DMS 273 (cell line): ENCODE measurements around the gene PTPRN2.

Experiments used
- DNase-seq: peaks from one replicate; lab custom pipeline; 2025; ENCODE audit not compliant: unreplicated experiment; lab: John Stamatoyannopoulos, UW

PTPRN2 gene

DNA sequence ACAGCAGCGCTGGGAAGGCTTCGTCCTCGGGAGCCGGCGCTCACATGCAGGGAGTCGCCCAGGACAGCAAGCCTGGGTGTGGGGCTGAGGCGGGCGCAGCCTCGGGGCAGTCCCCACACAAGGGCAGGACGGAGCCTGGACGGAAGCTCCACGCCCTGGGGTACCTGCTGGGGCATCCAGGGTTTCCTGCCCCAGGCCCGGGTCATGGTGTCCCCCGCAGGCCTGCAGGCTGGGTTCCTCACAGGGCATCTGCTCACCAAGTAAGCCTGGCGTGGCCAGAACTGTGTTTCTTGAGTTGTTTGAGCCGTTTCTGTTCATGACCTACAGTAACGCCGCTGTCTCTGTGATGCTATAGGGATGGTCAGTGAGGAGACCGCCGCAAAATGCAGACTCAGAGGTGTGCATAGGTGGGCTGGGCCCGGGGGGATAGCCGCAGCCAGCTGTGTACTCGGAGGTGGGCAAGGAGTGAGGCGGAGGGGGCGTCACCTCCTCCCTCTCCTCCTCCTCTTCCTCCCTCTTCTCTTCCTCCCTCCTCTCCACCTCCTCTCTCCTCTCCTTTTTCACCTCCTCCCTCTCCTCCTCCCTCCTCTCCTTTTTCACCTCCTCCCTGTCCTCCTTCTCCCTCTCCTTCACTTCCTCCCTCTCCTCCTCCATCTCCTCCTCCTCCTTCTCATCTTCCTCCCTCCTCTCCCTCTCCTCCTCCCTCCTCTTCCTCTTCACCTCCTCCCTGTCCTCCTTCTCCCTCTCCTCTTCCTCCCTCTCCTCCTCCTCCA lies 811.9 kb downstream of the PTPRN2 start:
- no peak for DNase-seq

DNA sequence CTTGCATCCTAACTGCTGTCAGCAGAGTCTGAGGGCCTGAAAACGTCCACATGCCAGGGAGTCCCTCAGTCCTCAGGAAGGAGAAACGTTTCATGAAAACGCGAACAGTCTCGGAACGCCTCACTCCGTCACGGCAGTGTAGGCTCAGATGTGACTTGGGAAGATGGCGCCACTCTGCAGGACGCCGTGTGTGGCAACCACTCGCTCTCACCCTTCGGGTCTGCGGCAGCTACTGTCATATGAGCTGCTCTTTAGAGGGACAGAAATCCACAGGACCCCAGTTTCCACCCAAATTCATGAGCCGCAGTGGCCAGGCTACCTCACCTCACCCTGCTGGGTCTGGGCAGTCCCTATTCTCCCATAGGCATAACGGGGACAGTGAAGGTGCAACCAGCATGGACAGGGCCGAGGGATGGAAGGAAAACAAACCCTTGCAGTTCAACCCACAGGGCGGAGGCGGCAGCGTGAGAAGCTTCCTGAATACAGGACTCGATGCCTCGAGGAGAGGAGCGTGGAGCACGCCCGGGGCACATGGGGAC lies 812.5 kb downstream of the PTPRN2 start:
- no peak for DNase-seq

DNA sequence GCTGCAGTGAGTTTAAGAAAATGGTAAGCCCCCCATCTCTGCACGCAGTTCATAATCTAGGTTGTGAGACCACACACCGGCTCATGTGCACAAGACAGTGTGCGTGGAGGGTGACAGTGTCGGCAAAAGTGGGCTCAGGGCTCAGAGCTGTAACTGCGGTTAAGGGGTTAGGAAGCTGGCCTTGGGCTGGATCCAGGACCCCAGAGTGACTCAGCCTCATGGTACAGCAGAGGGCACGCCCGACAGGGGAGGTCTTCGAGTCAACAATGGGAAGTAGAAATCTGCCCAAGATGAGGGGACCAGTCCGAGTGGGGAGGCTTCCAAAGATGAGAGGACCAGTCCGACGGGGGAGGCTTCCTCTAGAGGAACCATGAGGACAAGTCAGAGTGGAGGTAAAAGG lies 813.1 kb downstream of the PTPRN2 start:
- DNase-seq: no peak

DNA sequence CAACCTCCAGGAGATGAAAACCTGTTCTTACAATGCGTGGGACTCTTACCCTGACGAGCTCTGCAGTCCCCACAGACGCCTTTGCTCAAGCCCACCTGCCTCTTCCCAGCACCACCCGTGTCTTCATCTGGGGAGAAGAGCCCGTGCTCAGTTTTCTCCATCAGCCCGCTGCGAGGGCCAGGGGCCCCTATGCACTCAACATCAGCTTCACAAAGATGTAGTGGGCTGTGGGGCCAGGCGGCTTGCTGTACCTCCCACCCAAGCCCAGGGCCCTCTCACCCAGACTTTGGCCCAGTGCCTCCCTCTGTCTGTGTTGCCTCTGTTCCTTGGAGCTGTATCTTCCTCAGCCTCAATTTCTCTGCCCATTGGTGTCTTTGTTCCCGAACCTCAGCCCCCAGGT lies 814.3 kb downstream of the PTPRN2 start:
- DNase-seq: no peak

DNA sequence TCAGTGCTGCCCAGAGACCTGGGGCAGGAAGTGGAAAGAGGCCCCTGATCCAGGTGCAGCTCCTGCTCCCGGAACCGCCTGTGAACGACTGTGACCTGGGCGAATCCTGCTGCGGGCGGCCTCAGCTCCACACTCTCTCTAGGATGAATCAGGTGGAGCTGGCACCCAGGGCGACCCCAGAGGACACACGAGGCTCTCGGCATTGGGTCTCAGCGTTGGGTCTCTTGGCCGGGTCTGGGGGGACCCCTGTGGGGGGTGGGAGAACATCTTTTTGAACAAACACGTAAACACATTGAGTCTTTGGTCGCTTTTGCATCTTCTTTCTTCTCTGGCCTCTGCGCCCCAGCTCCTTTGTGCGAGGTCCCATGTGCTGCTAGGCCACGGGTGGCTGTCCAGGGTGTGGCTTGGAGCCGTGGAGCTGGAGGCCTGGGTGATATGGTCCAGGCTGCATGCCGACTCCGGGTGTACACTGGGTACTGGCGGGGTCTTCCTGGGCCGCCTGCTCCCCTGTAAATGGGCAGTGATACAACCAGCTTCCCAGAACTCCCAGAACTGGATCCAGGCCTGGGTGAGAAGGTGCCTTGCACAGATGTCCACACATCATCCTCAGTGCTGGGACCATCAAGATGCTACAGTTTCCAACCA lies 815.0 kb downstream of the PTPRN2 start:
- no peak for DNase-seq

DNA sequence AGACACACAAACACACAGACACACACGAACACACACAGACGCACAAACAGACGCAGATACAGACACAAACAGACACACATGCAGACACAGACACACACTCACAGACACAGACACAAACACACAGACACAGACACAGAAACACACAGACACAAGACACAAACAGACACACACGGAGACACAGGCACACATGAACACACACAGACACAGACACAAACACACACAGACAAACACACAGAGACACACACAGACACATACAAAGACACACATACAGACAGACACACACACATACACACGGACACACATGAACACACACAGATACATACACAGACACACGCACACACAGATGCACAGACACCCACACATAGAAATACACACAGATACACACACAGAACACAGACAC lies 815.9 kb downstream of the PTPRN2 start:
- no peak for DNase-seq

DNA sequence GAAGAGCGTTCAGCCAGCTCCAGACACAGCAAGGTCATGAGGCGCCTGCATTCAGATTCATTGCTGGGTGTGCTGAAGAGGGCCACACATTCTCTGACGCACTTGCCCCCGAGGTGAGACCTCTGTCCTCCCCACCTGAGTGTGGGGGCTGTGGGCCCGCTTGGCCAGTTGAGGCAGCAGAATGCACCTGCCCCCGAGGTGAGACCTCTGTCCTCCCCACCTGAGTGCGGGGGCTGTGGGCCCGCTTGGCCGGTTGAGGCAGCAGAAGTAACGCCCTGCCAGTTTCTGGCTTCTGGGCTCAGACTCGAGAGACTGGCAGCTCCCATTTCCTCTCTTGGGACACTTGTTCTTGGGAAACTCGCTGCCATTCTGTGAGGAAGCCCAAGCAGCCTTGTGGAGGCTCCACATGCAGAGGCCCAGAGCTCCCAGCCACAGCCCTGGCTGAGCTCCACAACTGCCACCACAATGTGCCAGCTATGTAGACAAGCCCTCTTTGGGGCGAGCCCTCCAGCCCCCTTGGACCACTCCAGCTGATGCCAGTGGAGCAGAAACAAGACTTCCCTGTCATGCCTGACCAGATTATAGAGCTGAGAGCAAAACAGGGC lies 816.8 kb downstream of the PTPRN2 start:
- no peak for DNase-seq

DNA sequence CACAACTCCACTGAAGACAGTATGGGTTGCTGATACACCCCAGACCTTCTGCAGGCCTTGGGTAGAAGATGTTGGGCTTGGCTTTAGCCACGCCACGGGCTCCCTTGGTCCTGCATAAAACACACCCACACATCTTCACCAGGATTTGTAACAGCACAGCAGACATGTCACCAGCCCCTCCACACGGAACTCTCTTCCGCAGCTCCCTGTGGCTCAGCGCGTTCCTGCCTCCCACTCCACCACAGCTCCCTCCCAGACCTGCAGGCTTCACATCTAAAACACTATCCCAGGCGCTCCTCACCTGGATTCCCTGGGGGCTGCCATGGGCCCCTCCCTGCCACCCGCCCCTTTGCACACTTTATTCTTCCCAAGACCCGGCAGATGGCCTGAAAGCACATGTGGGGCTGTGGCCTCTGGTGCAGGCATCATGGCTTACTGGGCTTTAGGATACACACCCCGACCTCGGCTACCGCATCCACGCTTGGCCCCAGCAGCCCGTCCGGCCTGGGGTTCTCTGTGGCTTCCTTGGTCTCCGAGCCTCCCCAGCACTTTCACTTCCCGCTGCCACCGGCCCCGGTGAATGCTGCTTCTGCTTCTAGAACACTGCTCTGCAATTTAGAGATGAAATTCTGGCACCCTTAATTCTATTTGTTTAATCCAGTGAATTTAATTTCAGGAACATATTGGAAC lies 818.0 kb downstream of the PTPRN2 start:
- DNase-seq: no peak

DNA sequence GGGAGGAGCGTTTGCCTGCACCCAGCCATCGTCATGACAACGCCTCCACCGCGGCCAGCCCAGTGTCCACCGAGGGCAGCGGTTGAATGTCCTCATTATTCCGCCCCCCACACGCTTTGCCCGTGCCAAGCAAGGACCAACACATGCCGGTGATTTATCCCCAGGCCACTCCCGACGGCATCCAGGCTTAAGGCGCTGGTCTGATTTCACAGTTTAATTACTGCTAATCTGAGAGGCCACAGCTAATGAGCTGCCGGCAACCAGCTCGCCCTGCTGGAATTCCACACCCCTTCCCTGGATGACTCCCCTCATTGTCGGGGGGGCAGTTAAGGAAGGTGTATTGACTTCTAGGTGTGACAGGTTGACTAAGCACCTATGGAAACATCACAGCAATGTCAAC lies 818.5 kb downstream of the PTPRN2 start:
- no peak for DNase-seq

DNA sequence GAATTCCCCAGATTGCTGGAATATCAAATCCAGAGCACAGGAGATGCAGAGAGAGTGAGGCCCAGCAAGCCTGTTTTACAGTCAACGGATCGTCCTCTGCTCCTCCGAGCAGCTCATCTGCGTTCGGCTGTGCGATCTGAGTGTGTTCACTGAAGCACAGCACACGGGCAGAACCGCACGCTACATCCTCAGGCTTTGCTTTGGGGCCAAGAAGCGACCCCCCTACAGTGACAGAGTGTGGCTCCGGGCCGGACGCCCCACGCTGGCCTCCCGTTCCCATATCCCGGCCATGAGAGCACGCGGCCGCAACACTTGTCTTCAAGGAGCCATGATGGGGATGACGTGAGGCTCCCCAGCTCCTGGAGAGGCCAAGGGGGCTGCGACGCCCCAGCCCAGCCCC lies 819.4 kb downstream of the PTPRN2 start:
- no peak for DNase-seq

DNA sequence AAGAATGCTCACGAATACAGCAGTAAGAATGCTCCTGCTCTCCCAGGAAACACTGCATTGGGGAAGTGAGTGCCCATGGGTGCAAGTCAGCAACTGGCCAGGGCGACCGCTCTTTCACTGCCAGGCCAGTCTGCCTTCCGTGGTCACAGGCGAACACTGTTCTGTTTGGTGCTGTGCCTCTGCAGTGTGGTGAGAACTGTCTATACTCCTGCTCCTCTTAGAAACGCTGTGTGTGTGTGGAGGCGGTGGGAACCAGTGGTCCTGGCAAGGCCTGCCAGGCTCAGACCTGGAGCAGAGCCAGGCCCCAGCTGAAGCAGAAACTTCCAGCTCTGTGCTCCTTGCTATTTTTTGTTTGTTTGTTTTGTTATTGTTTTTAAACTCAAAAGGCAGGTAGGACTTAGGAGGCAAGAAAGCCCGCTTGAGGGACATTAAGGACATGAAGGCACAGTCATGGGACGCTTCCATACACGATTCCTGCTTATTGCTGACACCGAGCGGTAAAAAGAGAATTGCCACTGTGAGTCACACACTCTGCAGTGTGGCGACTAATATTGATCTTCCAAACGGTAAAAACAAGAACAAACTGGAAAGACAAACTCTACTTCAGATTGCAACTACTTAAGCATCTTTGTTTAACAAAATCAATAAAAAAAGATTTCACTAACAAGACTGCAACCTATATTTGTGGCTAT lies 820.0 kb downstream of the PTPRN2 start:
- no peak for DNase-seq

DNA sequence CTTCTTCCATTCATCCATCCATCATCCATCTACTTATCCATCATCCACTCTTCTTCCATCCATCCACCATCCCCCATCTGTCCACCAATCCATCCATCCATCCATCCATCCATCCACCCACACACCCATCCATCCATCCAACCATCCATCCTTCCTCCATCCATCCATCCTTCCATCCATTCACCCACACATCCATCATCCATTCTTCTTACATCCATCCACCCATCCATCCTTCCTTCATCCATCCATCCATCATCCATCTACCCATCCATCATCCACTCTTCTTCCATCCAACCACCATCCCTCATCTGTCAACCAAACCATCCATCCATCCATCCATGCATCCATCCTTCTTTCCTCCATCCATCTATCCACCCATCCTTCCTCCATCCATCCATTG lies 821.5 kb downstream of the PTPRN2 start:
- no peak for DNase-seq

DNA sequence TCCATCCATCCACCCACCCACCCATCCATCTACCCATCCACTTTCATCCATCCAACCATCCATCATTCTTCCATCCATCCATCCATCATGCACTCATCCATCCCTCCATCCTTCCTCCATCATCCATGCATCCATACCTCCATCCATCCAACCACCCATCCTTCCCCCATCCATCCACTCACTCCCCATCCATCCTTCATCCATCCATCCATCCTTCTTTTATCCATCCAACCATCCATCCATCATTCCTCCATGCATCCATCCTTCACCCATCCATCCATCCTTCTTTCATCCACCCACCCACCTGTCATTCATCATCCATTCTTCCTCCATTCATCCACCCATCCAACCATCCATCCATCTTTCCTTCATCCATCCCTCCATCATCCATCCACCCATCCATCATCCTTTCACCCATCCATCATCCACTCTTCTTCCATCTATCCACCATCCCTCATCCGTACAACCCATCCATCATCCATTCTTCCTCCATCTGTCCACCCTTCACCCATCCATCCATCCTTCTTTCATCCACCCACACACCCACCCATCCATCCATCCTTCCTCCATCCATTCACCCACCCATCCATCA lies 822.6 kb downstream of the PTPRN2 start:
- DNase-seq: no peak

DNA sequence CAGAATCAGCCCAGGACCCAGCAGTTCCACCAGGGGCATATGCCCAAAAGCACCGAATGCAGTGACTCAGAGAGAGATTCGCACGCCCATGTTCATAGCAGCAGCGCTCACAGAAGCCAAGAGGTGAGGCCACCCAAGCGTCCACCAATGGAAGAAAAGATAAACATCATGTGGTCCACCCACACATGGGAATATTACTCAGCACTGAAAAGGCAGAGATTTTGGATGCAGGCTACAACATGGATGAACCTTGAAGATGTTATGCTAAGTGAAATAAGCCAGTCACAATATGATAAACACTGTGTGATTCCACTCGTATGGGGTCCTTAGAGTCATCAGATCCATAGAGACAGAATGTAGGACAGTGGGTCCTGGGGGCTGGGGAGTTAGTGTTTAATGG lies 823.4 kb downstream of the PTPRN2 start:
- no peak for DNase-seq

DNA sequence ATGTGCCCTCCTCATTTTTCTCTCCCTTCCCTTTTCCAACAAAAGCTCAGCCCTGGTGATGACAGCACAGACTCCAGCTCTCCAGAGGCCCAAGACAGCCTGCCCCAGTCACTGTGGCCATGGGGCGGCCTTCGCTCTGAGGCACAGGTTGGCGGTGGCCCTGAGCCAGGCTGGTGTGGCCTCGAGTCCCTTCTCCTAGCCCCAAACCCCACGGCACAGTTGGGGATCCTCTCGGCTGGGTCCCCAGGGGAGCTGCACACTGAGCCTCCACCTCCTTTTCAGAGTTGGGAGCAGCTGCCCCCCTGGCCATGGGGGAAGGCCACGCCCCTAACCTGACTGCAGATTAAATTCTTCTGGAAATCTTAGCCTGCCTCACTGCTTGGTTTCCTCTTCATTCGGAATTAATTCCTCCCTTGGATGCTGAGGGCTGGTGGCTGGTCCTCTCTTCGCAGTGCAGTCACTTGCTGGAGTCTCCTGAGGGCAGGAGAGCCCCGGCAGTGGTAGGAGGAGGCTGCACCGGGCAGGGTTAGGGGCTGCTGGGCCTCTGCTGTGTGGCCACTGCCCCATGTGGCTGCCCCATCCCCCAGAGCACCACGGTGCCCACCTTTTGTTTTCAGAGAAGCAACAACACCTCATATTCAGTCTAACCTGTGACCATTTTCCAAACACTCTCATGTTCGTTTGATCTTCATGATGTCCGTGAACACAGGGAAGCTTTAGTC lies 824.2 kb downstream of the PTPRN2 start:
- DNase-seq: no peak

DNA sequence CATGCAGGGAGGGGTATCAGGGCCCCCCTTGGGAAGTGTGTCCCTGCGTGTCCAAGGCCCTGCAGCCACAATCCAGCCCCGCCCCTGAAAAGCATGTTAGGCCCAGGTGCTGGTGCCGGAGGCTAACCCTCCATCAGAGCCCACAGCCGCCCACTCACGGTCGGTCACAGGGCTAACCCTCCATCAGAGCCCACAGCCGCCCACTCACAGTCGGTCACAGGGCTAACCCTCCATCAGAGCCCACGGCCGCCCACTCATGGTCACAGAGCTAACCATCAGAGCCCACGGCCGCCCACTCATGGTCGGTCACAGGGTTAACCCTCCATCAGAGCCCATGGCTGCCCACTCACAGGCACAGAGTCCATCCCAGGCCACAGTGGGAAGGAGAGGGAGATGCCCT lies 824.8 kb downstream of the PTPRN2 start:
- DNase-seq: no peak

DNA sequence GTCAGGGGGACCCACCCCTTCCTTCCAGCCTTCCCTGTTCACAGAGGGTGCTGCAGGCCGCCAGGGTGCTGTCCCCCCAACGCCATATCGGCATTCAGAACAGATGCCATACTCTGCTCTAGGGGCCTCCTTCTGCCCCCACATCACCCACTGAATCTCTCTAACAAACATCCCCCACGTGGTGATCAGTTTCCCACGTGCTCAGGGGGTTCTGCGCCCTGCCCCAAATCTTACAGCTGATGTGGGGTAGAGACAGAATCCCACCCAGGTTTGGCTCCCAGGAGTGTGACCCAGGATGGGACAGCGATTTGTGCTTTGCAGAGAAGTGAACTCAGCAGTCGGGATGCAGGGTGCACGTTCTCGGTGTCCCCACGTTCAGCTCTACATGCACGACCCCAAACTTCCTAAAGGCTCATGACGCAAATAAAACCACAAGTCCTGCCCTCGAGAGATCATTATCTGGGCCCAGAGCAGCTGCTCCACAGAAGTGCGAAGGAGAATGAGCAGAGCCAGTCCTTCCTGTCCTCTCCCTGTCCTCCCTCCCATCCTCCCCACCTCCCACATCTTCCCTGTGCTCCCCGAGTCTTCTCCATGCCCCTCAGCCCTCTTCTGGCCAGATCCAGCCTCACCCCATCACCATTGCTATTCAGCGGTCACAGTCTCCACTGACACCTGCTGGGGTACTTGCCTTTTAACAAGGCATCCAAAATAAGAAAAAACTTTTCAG lies 827.5 kb downstream of the PTPRN2 start:
- peak; percentile 22 for DNase-seq

DNA sequence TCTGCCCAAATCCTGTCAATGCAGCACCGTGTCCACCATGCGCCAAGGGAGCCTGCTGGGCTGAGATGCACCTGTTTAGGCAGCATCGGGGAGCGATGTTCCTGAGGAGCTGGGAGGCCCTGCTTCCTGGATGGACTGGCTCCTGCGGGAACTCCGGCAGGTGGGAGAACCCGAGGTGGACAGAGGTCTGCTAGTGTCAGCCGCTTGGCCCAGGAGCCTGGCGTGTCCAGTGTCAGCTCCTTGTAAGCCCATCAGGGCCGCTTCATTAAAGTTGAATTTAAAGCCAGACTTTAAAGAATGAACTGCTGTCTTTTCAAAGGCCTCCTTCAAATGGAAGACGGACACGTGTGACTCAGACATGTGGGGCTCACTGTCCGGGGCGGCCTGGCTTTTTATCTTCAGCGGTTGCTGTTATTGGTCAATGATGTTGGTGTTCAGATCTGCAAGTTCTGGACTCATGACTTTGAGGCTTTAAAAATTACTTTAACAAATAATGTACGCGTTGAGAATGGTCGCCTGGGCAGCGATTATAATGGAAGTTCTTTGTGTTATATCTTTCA lies 828.3 kb downstream of the PTPRN2 start:
- no peak for DNase-seq
